ENCODE measurements around the gene CRLF1.
A peak's percentile ranks its signal among the peaks of the same experiment; 100 is the strongest.

GRCh38 chr19:18649371-18650020 is 42.9 kb upstream of the CRLF1 start:
- no peak for TF ChIP-seq CTCF (IDR thresholded peaks at IDR 0.05 in 4 of 5, conservative IDR thresholded peaks at IDR 0.05 in 1 of 5)
- peak in 1 of 2 donors; percentile 4 for TF ChIP-seq POLR2A (IDR thresholded peaks at IDR 0.05)

All from gastrocnemius medialis (tissue), 4 donors.